AG04450 (cell line): ENCODE results near the gene FAXDC2. TPM values are rescaled to one million over a fixed set of nuclear protein-coding genes. Genes with fewer than 3 reads are reported as not detected.

Source experiments
- CTCF ChIA-PET: fragments of 300-600, 350-600 bp; formaldehyde crosslinking; extraction: SDS; loops from one replicate; lab custom pipeline; 2022; ENCODE audit warnings: antibody characterized with exemption, inconsistent platforms; lab: Charles Lee
- POLR2A ChIA-PET: fragments of 350-600 bp; formaldehyde crosslinking; extraction: SDS; loops from one replicate; lab custom pipeline; 2021; ENCODE audit warnings: antibody characterized with exemption, inconsistent platforms; lab: Yijun Ruan, JAX
- DNase-seq: peaks from one replicate; pipeline ENCODE4 v3.0.0-alpha.2; 2011; ENCODE audit warnings: low read depth, low spot score
- H3K27ac ChIP-seq: one replicate; pipeline ENCODE4 v1.5.1; 2012; ENCODE audit warnings: low read depth, low read length, control low read depth
- H3K27me3 ChIP-seq: one replicate; pipeline ENCODE4 v1.6.0; 2012; ENCODE audit warnings: low read length; ENCODE audit not compliant: control insufficient read depth, insufficient read depth
- H3K4me3 ChIP-seq: 2 replicates; pipeline ENCODE4 v1.5.1; 2011; ENCODE audit warnings: mild to moderate bottlenecking, low read depth, low read length, control low read depth
- H3K9me3 ChIP-seq: 2 replicates; pipeline ENCODE4 v1.5.1; 2012; ENCODE audit warnings: low read length; ENCODE audit not compliant: control insufficient read depth, insufficient read depth
- polyA plus RNA-seq: library from polyadenylated mRNA; depleted of rRNA; stranded (reverse); fragments of >200 nt; gene quantifications from 2 replicates; pipeline ENCODE4 v1.2.3, GENCODE V29; 2011
- TF ChIP-seq, protein P1 (sequence below): IDR thresholded peaks from 2 replicates; pipeline ENCODE4 v1.5.1; 2011; ENCODE audit warnings: low read depth, low read length, control low read depth, inconsistent platforms

The FAXDC2 gene
- polyA plus RNA-seq, 1 experiment: 21.1 TPM

DNA sequence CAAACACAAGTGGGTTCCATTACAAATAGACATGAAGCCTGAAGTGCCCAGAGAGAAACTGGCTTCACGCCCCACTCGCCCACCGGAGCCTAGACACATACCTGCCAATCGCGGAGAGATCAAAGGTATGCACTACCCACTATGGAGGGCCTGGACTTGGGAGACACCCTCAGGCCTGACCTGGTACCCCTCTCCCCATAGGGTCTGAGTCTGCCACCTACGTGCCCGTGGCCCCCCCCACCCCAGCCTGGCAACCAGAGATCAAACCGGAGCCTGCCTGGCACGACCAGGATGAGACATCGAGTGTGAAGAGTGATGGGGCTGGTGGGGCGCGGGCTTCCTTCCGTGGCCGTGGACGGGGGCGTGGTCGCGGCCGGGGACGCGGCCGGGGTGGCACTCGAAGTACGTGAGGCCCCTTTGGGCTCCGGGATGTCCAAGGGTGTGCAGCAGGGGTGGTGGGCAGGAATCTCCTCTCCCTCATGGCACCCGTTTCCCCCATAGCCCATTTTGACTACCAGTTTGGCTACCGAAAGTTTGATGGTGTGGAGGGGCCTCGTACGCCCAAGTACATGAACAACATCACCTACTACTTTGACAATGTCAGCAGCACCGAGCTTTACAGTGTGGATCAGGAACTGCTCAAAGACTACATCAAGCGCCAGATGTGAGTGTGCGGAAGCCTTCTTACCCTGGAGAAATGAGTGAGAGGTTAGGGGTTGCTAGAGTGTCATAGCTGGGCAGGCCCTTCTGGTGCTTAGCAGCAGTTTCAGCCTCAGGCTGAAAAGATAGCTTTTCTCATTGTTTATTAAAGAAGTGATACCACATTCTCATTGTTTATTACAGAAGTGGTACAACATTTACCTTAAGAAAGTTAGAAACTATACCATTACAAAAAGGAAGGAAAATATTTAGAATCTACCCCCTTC is 56.5 kb downstream of the FAXDC2 start:
- Histone ChIP-seq H3K4me3 (no peak overlapping the region), H3K9me3 (no peaks in the 10 kb centered on the region), H3K27ac (peak overlapping the region; percentile 39), H3K27me3 (no peaks in the 10 kb centered on the region)
- POLR2A ChIA-PET: interaction anchor here (0.9 to 1.5 kb wide), 4 partner anchors 12 to 147 kb away, joined by 4 to 5 read pairs (median 4); no protein-coding TSS in a partner anchor
- CTCF ChIA-PET: interaction anchor here (1.1 kb wide), 1 partner anchor 144 kb away, joined by 4 read pairs; no protein-coding TSS in a partner anchor
- peak; percentile 20 for DNase-seq
- TF ChIP-seq, protein P1, sequence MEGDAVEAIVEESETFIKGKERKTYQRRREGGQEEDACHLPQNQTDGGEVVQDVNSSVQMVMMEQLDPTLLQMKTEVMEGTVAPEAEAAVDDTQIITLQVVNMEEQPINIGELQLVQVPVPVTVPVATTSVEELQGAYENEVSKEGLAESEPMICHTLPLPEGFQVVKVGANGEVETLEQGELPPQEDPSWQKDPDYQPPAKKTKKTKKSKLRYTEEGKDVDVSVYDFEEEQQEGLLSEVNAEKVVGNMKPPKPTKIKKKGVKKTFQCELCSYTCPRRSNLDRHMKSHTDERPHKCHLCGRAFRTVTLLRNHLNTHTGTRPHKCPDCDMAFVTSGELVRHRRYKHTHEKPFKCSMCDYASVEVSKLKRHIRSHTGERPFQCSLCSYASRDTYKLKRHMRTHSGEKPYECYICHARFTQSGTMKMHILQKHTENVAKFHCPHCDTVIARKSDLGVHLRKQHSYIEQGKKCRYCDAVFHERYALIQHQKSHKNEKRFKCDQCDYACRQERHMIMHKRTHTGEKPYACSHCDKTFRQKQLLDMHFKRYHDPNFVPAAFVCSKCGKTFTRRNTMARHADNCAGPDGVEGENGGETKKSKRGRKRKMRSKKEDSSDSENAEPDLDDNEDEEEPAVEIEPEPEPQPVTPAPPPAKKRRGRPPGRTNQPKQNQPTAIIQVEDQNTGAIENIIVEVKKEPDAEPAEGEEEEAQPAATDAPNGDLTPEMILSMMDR: no peak

DNA sequence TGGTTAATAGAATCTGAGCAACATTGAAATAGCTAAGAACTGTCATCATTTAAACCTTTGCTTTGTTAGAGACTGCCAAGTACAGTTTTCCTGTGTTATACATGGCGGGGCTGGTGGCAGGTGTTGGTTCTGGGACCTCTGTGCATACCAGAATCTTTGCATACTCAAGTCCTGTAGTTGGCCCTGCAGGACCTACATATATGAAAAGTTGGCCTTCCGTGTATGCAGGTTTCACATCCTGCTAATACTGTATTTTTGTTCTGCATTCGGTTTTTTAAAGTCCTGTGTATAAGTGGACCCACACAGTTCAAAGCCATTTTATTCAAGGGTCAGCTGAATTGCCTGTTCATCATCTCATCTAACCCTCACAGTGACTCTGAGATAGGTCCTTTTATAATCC is 58.9 kb downstream of the FAXDC2 start:
- no peaks in the 10 kb centered on the region for H3K27me3 ChIP-seq
- TF ChIP-seq, protein P1: no peak
- CTCF ChIA-PET: no interaction called here
- H3K27ac ChIP-seq: no peak overlapping the region
- no peak overlapping the region for H3K4me3 ChIP-seq
- POLR2A ChIA-PET: interaction anchor here (0.6 kb wide), 1 partner anchor 10 kb away, joined by 4 read pairs; no protein-coding TSS in a partner anchor
- H3K9me3 ChIP-seq: no peaks in the 10 kb centered on the region
- DNase-seq: no peak

DNA sequence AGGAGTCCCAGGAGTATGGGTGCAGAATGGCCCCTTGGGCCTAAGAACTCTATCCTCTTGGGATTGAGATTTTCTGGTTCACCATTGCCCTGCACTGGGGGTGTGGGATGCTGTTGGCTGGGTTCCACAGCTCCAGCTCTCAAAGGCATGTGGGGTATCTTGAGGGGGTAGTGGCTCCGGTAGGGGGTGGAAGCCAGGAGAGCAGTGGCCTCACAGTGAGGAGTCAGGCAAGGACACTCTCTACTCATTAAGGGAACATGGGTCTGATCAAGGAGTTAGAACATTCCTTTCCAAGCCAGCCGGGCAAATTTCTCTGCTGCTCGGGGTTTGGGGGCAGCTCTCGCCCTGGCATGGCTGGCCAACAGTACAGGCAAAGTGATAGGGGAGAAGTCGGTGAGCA is 62.2 kb downstream of the FAXDC2 start:
- ChIA-PET POLR2A (no interaction called here), CTCF (interaction anchor here (1.0 kb wide), 1 partner anchor 138 kb away, joined by 6 read pairs; no protein-coding TSS in a partner anchor)
- H3K4me3 ChIP-seq: no peak overlapping the region
- no peaks in the 10 kb centered on the region for H3K9me3 ChIP-seq
- H3K27me3 ChIP-seq: no peaks in the 10 kb centered on the region
- H3K27ac ChIP-seq: no peak overlapping the region
- TF ChIP-seq, protein P1: no peak
- DNase-seq: no peak

DNA sequence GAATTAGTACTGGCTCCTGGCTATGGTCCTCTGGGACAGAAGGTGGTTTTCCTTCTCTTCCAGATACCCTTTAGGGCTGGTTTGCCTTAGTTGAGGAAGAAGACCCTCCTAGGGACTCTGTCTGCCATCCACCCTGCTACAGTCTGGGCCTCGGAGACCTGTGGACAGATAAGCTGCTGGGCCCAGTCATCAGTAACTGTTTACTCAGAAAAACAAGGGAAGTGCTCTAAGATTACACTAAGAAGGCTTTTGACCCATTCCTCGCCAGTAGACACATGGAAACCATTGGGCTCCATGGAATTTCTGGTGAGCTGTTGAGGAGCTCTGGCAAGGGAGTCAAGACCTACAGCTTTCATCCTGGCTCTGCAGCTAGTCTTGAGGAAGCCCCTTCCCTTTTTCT is 64.0 kb downstream of the FAXDC2 start:
- Histone ChIP-seq H3K9me3 (no peaks in the 10 kb centered on the region), H3K4me3 (no peak overlapping the region), H3K27me3 (no peaks in the 10 kb centered on the region), H3K27ac (no peak overlapping the region)
- ChIA-PET CTCF (no interaction called here), POLR2A (no interaction called here)
- TF ChIP-seq, protein P1: no peak
- DNase-seq: no peak

DNA sequence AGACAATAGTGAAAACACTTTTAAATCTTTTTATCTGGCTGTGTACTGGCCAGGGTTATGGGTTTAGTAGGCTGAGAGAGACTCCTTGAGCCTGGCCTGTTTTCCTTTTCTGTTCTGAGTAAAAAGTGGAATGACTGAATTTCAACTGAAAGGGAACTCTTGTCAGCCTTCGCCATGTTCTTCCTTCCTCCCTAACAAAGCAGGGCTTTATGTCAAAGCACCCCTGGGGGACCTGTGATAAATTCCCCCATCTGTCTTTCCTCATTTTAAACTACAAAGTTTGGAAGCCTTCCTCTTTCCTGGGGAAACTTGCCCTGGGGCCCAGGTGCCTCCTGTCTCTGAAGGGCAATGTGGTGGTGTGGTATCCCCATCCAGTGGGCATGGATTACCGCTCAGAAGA is 65.5 kb downstream of the FAXDC2 start:
- ChIA-PET CTCF (interaction anchor here (0.5 kb wide), 1 partner anchor 315 kb away, joined by 4 read pairs; no protein-coding TSS in a partner anchor), POLR2A (no interaction called here)
- H3K9me3 ChIP-seq: no peaks in the 10 kb centered on the region
- H3K27ac ChIP-seq: no peak overlapping the region
- H3K27me3 ChIP-seq: no peaks in the 10 kb centered on the region
- no peak overlapping the region for H3K4me3 ChIP-seq
- TF ChIP-seq, protein P1: no peak
- DNase-seq: no peak
